Left ventricle myocardium superior (tissue), 1 donor: ENCODE measurements around the gene CEP85L. TPM values are rescaled to one million over a fixed set of nuclear protein-coding genes. Genes with fewer than 3 reads are reported as not detected.
"Not testable (repeated sequence)": the region's sequence is repeated elsewhere in the genome, so short reads cannot be mapped to it uniquely, and the experiment has no call there.

ENCODE experiments used
- ATAC-seq: fragments of 200-7000 bp; cut with Tn5 transposase; one replicate; pipeline ENCODE4 v1.9.1; 2020; ENCODE audit warnings: mild to moderate bottlenecking, moderate library complexity
- DNase-seq: peaks from one replicate; pipeline ENCODE4 v3.0.0-alpha.2; 2020
- intact Hi-C: fragments of 100-400 bp; cut with micrococcal nuclease; formaldehyde crosslinking; loops from one replicate; pipeline ENCODE4 v1.11.0; 2022
- total RNA-seq: library from RNA; stranded (reverse); fragmentation: NEBNext Ultra II Directional; extraction: Animal tissue kit (Norgen Biotek cat#: 25700); gene quantifications from one replicate; pipeline ENCODE4 v1.2.1, GENCODE V29; 2021
- donor health status: DM: no; HTN: yes; CAD: no; lungs with severe emphysema.

CEP85L gene
- total RNA-seq, 1 donor from 2014 or later = 14.5 TPM

DNA sequence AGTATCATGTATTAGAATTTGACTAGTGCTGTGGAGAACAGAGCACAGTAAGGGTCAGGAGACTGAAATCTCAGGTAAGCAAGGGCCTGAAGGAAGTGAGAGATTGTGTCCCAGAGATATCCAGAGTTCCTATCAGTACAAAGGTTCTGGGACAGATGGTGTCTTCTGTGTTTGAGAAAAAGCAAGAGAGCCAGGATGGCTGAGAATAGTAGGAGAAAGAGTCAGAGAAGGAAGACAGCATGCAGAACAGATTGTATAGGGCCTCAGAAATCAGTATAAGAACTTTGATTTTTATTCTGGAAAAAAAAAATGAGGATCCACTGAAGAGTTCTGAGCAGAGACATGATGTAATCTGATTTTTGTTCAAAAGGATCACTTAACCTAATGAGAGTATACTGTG lies 178.1 kb downstream of the CEP85L start:
- intact Hi-C loops = no loop called here
- no peak for ATAC-seq

GRCh38 chr6:118469468-118469867 lies 181.9 kb downstream of the CEP85L start:
- no peak for DNase-seq
- no peak for ATAC-seq
- intact Hi-C loops = no loop called here

More for the DNA sequence above, 178.1 kb downstream of the CEP85L start:
- DNase-seq = no peak

DNA sequence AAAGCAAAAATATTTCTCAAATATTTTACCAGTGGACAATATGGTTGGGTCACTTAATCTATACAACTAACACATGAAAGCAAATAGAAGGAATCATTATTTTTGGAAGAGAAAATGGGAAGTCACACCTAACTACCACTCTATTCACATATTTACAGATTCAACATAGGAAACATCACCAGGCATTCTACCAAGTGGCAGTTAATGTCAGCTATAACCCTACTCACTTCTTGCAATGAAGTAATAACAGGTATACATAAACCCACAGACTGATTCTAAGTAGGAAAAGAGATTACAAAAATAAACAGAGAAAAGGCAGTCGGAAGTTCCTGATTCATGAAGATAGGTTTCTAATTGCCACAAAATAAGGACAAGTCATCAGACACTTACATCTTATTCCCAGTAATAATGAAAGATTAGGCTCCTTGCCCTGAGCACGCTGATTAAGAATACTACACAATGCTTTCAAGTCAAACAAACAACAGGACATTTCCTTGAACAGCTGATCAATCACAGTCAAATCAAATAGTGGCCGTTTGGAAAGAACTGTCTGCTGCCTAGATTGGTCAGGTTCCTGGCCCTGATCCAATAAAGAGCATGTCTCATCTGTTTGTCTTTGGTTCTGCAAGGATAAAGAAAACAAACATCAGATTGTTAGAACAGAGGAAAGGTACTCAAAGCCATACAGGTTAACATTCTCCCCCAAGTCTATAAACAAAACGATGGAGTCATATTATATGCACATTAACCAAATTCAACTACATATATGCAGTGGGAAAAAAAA lies 182.5 kb downstream of the CEP85L start:
- DNase-seq (no peak), ATAC-seq (no peak)
- intact Hi-C loops = no loop called here

DNA sequence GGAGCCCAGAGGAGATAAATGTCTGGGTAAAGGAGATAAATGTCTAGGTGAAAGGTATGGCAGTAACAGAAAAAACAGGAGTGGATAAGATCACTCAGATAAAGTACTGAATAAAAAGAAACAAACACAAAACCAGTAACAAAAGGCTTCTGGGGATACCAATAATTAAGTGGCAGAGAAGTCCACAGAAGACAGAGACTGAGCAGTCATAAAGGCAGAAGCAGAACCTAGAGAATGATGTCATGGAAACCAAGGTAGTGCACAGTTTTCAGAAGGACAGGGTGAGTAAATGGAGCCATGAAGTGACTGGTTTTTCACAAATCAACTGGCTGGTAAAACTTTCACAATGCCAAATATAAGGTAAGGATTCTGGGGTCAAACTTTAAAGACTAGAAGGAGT lies 184.2 kb downstream of the CEP85L start:
- DNase-seq = no peak
- intact Hi-C loops = no loop called here
- ATAC-seq = no peak

GRCh38 chr6:118464620-118465019 lies 186.8 kb downstream of the CEP85L start:
- intact Hi-C loops = no loop called here
- ATAC-seq (peak; percentile 62), DNase-seq (no peak)

DNA sequence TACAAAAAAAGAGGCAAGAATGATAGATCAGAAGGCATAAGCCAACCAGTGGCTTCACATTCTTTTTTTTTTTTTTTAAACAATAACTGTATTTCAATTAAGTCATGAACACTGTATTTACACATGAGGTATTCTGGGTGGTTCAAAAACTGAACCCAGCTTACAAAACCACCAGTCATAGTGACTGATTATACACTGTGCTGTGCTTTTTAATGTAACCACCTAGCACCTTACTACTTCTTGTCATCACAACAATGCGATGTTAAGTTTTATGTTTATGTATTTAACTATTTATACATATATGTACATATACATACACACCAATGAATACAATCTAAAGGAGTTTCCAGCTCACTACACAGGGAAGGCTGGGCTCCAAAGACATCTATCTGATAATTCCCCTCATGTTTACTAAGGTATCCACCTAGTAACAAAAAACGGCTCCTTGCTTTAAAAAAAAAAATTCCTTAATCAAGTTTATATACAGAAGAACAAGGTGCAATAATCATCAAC lies 190.4 kb downstream of the CEP85L start:
- DNase-seq (no peak), ATAC-seq (no peak)
- intact Hi-C loops = no loop called here

GRCh38 chr6:118456982-118457381 lies 194.4 kb downstream of the CEP85L start:
- intact Hi-C loops = no loop called here
- ATAC-seq = peak; percentile 70
- DNase-seq = no peak

- DNase-seq (no peak), ATAC-seq (no peak)
- intact Hi-C loops = no loop called here
Observed at GRCh38 chr6:118451839-118452238, 199.6 kb downstream of the CEP85L start.

DNA sequence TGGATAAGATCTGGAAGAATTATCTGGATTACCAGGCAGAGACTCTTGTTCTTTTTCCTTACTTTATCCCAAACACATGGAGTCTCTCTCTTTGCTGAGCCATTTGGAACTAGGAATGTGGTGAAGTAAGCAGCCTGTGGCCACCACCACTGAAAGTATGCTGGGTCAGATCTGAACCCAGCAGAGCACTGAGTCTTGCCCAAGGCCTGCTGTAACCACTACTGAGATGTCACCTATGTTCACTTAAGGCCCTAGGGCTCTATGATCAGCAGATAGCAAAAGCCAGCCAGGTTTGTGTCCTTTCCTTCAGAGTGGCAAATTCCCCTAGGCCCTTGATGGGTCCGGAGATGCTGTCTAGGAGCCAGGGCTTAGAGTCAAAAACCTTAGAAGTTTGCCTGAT lies 206.6 kb downstream of the CEP85L start:
- ATAC-seq (no peak), DNase-seq (no peak)

DNA sequence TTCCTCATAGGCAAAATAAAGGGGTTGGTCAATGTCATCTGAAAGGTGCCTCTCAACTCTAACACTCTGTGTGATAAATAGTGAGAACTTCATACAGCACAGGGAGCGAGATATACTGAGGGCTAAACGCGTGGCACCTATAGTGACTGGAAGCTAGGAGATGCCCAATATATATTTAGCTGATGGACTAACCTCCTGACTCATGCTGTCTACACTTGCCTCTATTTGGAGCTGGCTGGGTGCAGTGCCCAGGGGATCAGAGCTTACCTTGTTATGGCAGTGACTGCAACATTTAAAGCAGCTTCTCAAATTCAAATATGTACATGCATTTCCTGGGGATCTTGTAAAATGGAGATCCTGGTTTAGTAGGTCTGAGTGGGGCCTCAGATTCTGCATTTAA lies 214.9 kb downstream of the CEP85L start:
- intact Hi-C loops = no loop called here
- no peak for DNase-seq
- no peak for ATAC-seq

More for the DNA sequence above, 206.6 kb downstream of the CEP85L start:
- intact Hi-C loops = no loop called here

DNA sequence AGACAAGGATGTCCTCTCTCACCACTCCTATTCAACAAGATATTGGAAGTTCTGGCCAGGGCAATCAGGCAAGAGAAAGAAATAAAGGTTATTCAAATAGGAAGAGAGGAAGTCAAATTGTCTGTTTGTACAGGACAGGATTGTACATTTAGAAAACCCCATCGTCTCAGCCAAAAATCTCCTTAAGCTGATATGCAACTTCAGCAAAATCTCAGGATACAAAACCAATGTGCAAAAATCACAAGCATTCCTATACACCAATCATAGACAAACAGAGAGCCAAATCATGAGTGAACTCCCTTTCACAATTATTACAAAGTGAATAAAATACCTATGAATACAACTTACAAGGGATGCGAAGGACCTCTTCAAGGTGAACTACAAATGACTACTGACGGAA lies 217.2 kb downstream of the CEP85L start:
- intact Hi-C loops, DNase-seq, ATAC-seq: not testable (repeated sequence)

DNA sequence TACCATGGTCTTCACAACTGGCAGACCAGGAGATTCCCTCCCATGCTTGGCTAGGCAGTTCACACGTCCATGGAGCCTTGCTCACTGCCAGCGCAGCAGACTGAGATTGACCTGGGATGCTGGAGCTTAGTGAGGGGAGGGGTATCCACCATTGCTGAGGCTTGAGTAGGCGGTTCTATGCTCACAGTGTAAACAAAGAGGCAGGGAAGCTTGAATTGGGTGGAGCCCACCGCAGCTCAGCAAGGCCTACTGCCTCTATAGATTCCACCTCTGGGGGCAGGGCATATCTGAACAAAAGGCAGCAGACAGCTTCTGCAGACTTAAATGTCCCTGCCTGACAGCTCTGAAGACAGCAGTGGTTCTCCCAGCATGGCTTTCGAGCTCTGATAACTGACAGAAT lies 230.1 kb downstream of the CEP85L start:
- intact Hi-C loops, ATAC-seq, DNase-seq: not testable (repeated sequence)

GRCh38 chr6:118419448-118420394 lies 231.7 kb downstream of the CEP85L start:
- DNase-seq (no peak), ATAC-seq (no peak)
- intact Hi-C loops = no loop called here

Other genes starting within 250 kb of the CEP85L start
- 2,753 TPM for gene PLN, start 103.3 kb downstream of the CEP85L start, total RNA-seq
- 22.6 TPM for gene ASF1A, start 242.6 kb upstream of the CEP85L start, total RNA-seq